CD4-positive, alpha-beta T cell treated with Interleukin-10 for 1 hour (primary cell): ENCODE results near the gene TMEM181.
"Not testable (repeated sequence)": the region's sequence is repeated elsewhere in the genome, so short reads cannot be mapped to it uniquely, and the experiment has no call there.

Experiments used
- DNase-seq: peaks from one replicate; pipeline ENCODE4 v3.0.0-alpha.2; 2020

The TMEM181 gene

GRCh38 chr6:158624684-158625682 lies 65.1 kb downstream of the TMEM181 start:
- no peak for DNase-seq

GRCh38 chr6:158625881-158626305 lies 66.0 kb downstream of the TMEM181 start:
- DNase-seq: no peak

GRCh38 chr6:158626360-158627167 lies 66.7 kb downstream of the TMEM181 start:
- DNase-seq: no peak

GRCh38 chr6:158627168-158627939 lies 67.5 kb downstream of the TMEM181 start:
- no peak for DNase-seq

- DNase-seq: no peak
Measured at GRCh38 chr6:158627940-158628211, 68.0 kb downstream of the TMEM181 start.

GRCh38 chr6:158628542-158628941 lies 68.7 kb downstream of the TMEM181 start:
- no peak for DNase-seq

GRCh38 chr6:158629367-158630221 lies 69.7 kb downstream of the TMEM181 start:
- DNase-seq: peak; percentile 43

GRCh38 chr6:158630938-158631616 lies 71.2 kb downstream of the TMEM181 start:
- no peak for DNase-seq

GRCh38 chr6:158631678-158632537 lies 72.0 kb downstream of the TMEM181 start:
- no peak for DNase-seq

GRCh38 chr6:158632538-158633119 lies 72.7 kb downstream of the TMEM181 start:
- not testable (repeated sequence) for DNase-seq

- no peak for DNase-seq
Measured at GRCh38 chr6:158633127-158633526, 73.2 kb downstream of the TMEM181 start.

GRCh38 chr6:158634695-158635426 lies 75.0 kb downstream of the TMEM181 start:
- peak; percentile 34 for DNase-seq

GRCh38 chr6:158635427-158636073 lies 75.7 kb downstream of the TMEM181 start:
- no peak for DNase-seq

GRCh38 chr6:158636778-158637177 lies 76.9 kb downstream of the TMEM181 start:
- no peak for DNase-seq

GRCh38 chr6:158638324-158638854 lies 78.5 kb downstream of the TMEM181 start:
- no peak for DNase-seq

GRCh38 chr6:158639056-158639455 lies 79.2 kb downstream of the TMEM181 start:
- no peak for DNase-seq

GRCh38 chr6:158640519-158640918 lies 80.6 kb downstream of the TMEM181 start:
- DNase-seq: no peak

GRCh38 chr6:158642097-158642601 lies 82.3 kb downstream of the TMEM181 start:
- DNase-seq: no peak
